Ishikawa (cell line): ENCODE results near the gene RMDN3.

Source experiments
- CEBPB ChIP-seq: IDR thresholded peaks from 2 replicates; pipeline ENCODE4 v1.6.1; 2012
- CREB1 ChIP-seq: IDR thresholded peaks from 2 replicates; pipeline ENCODE4 v1.6.1; 2012; ENCODE audit warnings: low read depth
- EGR1 ChIP-seq: IDR thresholded peaks from 2 replicates; pipeline ENCODE4 v1.6.1; 2012
- EP300 ChIP-seq: IDR thresholded peaks from 2 replicates; pipeline ENCODE4 v1.6.1; 2012; ENCODE audit warnings: borderline replicate concordance
- FOXM1 ChIP-seq: IDR thresholded peaks from 2 replicates; pipeline ENCODE4 v1.6.1; 2012; ENCODE audit warnings: low read depth, borderline replicate concordance
- NFIC ChIP-seq: IDR thresholded peaks from 2 replicates; pipeline ENCODE4 v1.6.1; 2012
- RAD21 ChIP-seq: IDR thresholded peaks from 2 replicates; pipeline ENCODE4 v1.6.1; 2012; ENCODE audit warnings: low read depth
- TAF1 ChIP-seq: IDR thresholded peaks from 2 replicates; pipeline ENCODE4 v1.6.1; 2012; ENCODE audit warnings: low read depth, mild to moderate bottlenecking
- TCF12 ChIP-seq: IDR thresholded peaks from 2 replicates; pipeline ENCODE4 v1.6.1; 2012; ENCODE audit warnings: low read depth
- TEAD4 ChIP-seq: IDR thresholded peaks from 2 replicates; pipeline ENCODE4 v1.6.1; 2012
- YY1 ChIP-seq: IDR thresholded peaks from 2 replicates; pipeline ENCODE4 v1.6.1; 2012; ENCODE audit warnings: low read depth
- ZBTB7A ChIP-seq: IDR thresholded peaks from 2 replicates; pipeline ENCODE4 v1.6.1; 2012; ENCODE audit warnings: low read depth
- TF ChIP-seq, protein P1 (sequence below): IDR thresholded peaks from 2 replicates; pipeline ENCODE4 v1.6.1; 2012
- TF ChIP-seq, protein P2 (sequence below): IDR thresholded peaks from 2 replicates; pipeline ENCODE4 v1.6.1; 2012
- TF ChIP-seq, protein P3 (sequence below): IDR thresholded peaks from 2 replicates; pipeline ENCODE4 v1.6.1; 2012; ENCODE audit warnings: low read depth, mild to moderate bottlenecking

RMDN3 gene

DNA sequence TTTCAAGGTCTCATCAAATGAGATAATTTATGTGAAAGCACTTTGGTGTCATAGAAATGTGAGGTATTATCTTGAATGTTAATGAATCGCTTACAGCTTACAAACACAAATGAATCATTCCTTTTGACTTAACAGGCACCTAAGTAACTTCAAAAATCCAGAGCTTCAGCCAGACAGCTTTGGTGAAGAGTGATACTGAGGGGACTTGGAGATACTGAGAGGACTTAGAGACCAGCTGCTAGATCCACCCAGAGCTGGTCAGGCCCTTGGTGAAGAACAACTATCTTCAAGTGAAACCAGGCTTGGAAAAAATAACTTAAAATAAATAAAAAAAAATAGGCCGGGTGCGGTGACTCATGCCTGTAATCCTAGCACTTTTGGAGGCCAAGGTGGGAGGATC lies 35.7 kb upstream of the RMDN3 start:
- TF ChIP-seq, protein P1, sequence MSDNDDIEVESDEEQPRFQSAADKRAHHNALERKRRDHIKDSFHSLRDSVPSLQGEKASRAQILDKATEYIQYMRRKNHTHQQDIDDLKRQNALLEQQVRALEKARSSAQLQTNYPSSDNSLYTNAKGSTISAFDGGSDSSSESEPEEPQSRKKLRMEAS: no peak
- TF ChIP-seq, protein P2, sequence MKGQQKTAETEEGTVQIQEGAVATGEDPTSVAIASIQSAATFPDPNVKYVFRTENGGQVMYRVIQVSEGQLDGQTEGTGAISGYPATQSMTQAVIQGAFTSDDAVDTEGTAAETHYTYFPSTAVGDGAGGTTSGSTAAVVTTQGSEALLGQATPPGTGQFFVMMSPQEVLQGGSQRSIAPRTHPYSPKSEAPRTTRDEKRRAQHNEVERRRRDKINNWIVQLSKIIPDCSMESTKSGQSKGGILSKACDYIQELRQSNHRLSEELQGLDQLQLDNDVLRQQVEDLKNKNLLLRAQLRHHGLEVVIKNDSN: no peak

DNA sequence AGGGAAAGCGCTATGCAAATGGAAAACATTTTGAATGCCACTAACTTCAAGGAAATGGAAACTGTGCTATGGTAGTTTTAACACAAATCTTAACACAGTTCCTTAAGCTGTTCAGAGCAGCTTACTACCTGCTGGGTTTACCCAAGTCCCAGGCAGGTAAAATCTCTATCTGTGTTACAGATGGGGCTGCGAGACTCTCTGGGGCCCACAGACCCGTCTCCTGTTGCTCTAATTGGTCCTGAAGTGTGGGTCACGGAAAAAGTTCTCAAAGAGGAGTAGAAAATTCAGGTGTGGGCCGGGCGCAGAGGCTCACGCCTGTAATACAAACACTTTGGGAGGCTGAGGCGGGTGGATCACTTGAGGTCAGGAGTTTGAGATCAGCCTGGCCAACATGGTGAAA lies 34.9 kb upstream of the RMDN3 start:
- TF ChIP-seq TCF12 (no peak), TEAD4 (no peak), TAF1 (no peak), YY1 (no peak), EGR1 (no peak), CEBPB (no peak), NFIC (no peak), RAD21 (no peak), EP300 (no peak), ZBTB7A (no peak), CREB1 (no peak)
- TF ChIP-seq, protein P2: no peak
- TF ChIP-seq, protein P1: no peak
- TF ChIP-seq, protein P3, sequence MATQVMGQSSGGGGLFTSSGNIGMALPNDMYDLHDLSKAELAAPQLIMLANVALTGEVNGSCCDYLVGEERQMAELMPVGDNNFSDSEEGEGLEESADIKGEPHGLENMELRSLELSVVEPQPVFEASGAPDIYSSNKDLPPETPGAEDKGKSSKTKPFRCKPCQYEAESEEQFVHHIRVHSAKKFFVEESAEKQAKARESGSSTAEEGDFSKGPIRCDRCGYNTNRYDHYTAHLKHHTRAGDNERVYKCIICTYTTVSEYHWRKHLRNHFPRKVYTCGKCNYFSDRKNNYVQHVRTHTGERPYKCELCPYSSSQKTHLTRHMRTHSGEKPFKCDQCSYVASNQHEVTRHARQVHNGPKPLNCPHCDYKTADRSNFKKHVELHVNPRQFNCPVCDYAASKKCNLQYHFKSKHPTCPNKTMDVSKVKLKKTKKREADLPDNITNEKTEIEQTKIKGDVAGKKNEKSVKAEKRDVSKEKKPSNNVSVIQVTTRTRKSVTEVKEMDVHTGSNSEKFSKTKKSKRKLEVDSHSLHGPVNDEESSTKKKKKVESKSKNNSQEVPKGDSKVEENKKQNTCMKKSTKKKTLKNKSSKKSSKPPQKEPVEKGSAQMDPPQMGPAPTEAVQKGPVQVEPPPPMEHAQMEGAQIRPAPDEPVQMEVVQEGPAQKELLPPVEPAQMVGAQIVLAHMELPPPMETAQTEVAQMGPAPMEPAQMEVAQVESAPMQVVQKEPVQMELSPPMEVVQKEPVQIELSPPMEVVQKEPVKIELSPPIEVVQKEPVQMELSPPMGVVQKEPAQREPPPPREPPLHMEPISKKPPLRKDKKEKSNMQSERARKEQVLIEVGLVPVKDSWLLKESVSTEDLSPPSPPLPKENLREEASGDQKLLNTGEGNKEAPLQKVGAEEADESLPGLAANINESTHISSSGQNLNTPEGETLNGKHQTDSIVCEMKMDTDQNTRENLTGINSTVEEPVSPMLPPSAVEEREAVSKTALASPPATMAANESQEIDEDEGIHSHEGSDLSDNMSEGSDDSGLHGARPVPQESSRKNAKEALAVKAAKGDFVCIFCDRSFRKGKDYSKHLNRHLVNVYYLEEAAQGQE: no peak

- TF ChIP-seq, protein P1: no peak
- TF ChIP-seq CREB1 (no peak), TCF12 (no peak)
Measured at GRCh38 chr15:40789119-40789518, 34.1 kb upstream of the RMDN3 start.

- 0 out of 2 replicates have a peak, but pooled peaks have one; percentile 7 for TF ChIP-seq RAD21
- TF ChIP-seq CEBPB: no peak
- no peak for TF ChIP-seq TEAD4
- TF ChIP-seq ZBTB7A: no peak
Measured at GRCh38 chr15:40787991-40788390, 32.9 kb upstream of the RMDN3 start.

DNA sequence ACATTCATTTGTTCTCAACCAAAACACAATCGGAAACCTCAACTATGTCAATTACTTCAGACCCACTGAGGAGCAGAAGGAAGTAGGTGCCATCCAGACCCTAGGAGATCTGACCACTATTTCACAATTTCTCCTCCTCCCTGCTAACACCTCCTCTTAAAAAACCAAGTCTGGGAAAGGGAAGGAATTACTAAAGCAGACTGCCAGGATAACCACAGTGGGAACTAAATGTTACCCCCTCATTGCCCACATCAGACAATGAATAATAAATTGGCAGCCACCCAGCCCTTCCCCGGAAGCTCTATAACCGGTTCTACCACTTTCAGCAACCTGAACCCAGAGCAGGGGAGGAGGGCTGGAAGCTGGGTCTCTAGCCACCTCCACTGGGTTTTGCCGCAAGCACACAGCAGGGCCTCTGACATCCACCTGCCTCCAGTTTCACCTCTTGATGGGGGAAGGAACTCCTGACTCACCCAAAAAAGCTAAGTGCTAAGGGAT lies 32.3 kb upstream of the RMDN3 start:
- TF ChIP-seq, protein P2: no peak
- TF ChIP-seq EP300 (peak; percentile 98), CREB1 (no peak; the same call in 1 of the 2 replicates), TAF1 (no peak; the same call in 1 of the 2 replicates), TEAD4 (peak; percentile 92), NFIC (peak; percentile 99), EGR1 (peak; percentile 18; the same call in 1 of the 2 replicates), FOXM1 (peak; percentile 97), TCF12 (peak; percentile 99), ZBTB7A (peak; percentile 42; the same call in 1 of the 2 replicates), RAD21 (peak; percentile 31), YY1 (peak; percentile 44; the same call in 1 of the 2 replicates), CEBPB (peak; percentile 99)
- TF ChIP-seq, protein P1: peak; percentile 68
- TF ChIP-seq, protein P3: no peak

GRCh38 chr15:40785814-40786213 lies 30.8 kb upstream of the RMDN3 start:
- TF ChIP-seq EP300 (no peak; the same call in 1 of the 2 replicates), ZBTB7A (no peak), TCF12 (0 out of 2 replicates have a peak, but pooled peaks have one; percentile 56), CEBPB (no peak), NFIC (peak; percentile 51), TEAD4 (no peak; the same call in 1 of the 2 replicates), CREB1 (no peak), TAF1 (no peak), YY1 (no peak), FOXM1 (0 out of 2 replicates have a peak, but pooled peaks have one; percentile 20), RAD21 (no peak)
- TF ChIP-seq, protein P2: no peak
- TF ChIP-seq, protein P1: no peak
